Hepatocyte (in vitro differentiated cells): ENCODE data around the gene GLT1D1. TPM values are rescaled to one million over a fixed set of nuclear protein-coding genes. Genes with fewer than 3 reads are reported as not detected.

ENCODE experiments used
- DNase-seq: peaks from one replicate; pipeline ENCODE4 v3.0.0-alpha.2; 2016; ENCODE audit warnings: low spot score
- H2AFZ ChIP-seq: fragments of 200-600 bp; sonication (generic); 2 replicates; pipeline ENCODE4 v1.6.0; 2016; ENCODE audit warnings: antibody characterized with exemption, mild to moderate bottlenecking
- H3K27ac ChIP-seq: fragments of 200-600 bp; sonication (generic); 2 replicates; pipeline ENCODE4 v1.5.1; 2016; ENCODE audit warnings: mild to moderate bottlenecking
- H3K27me3 ChIP-seq: fragments of 200-600 bp; sonication (generic); 2 replicates; pipeline ENCODE4 v1.6.1; 2016
- H3K36me3 ChIP-seq: fragments of 200-600 bp; sonication (generic); replicated peaks from 2 replicates; pipeline ENCODE4 v1.5.1; 2016; ENCODE audit warnings: low read depth; ENCODE audit not compliant: insufficient read depth
- H3K4me1 ChIP-seq: fragments of 200-600 bp; sonication (generic); 2 replicates; pipeline ENCODE4 v1.5.1; 2016; ENCODE audit warnings: mild to moderate bottlenecking, moderate library complexity; ENCODE audit not compliant: insufficient read depth
- H3K4me2 ChIP-seq: fragments of 200-600 bp; sonication (generic); 2 replicates; pipeline ENCODE4 v1.6.0; 2016
- H3K4me3 ChIP-seq: fragments of 200-600 bp; sonication (generic); 2 replicates; pipeline ENCODE4 v1.5.1; 2016; ENCODE audit warnings: mild to moderate bottlenecking
- H3K79me2 ChIP-seq: fragments of 200-600 bp; sonication (generic); 2 replicates; pipeline ENCODE4 v1.6.0; 2017; ENCODE audit warnings: mild to moderate bottlenecking
- H3K9me2 ChIP-seq: fragments of 200-600 bp; sonication (generic); replicated peaks from 2 replicates; pipeline ENCODE4 v1.6.0; 2017; ENCODE audit warnings: mild to moderate bottlenecking; ENCODE audit not compliant: insufficient read depth
- H3K9me3 ChIP-seq: fragments of 200-600 bp; sonication (generic); 2 replicates; pipeline ENCODE4 v1.5.1; 2016; ENCODE audit warnings: low read depth, mild to moderate bottlenecking
- H4K20me1 ChIP-seq: fragments of 200-600 bp; sonication (generic); 2 replicates; pipeline ENCODE4 v1.6.0; 2016; ENCODE audit warnings: mild to moderate bottlenecking; ENCODE audit not compliant: insufficient read depth, poor library complexity, severe bottlenecking
- EZH2 ChIP-seq: fragments of 200-600 bp; sonication (generic); IDR thresholded peaks from 2 replicates; pipeline ENCODE4 v1.6.1; 2016; ENCODE audit warnings: antibody characterized with exemption, mild to moderate bottlenecking, borderline replicate concordance
- EZH2phosphoT487 ChIP-seq: fragments of 200-600 bp; sonication (generic); IDR thresholded peaks from one replicate; pipeline ENCODE4 v1.6.1; 2018; ENCODE audit warnings: antibody characterized with exemption, mild to moderate bottlenecking, low read depth, moderate library complexity; ENCODE audit not compliant: unreplicated experiment, severe bottlenecking
- WGBS: methylation state at CpG from one replicate; pipeline ENCODE4 v1.1.6; 2016; ENCODE audit warnings: low lambda C conversion rate; ENCODE audit errors: missing lambda C conversion rate; 5-methylcytosine and 5-hydroxymethylcytosine counted together
- polyA plus RNA-seq: library from polyadenylated mRNA; unstranded; fragments of >200 nt; fragmentation: Nextera tagmentation; extraction: Ambion mirVana; gene quantifications from 2 replicates; pipeline ENCODE4 v1.2.1, GENCODE V29; 2016
- total RNA-seq: library from RNA; depleted of rRNA; stranded (reverse); fragments of >200 nt; gene quantifications from 2 replicates; pipeline ENCODE4 v1.2.3, GENCODE V29; 2014
- TF ChIP-seq, protein P1 (sequence below): fragments of 200-600 bp; sonication (generic); IDR thresholded peaks from 2 replicates; pipeline ENCODE4 v1.5.1; 2016; ENCODE audit warnings: antibody characterized with exemption, mild to moderate bottlenecking; ENCODE audit not compliant: poor library complexity

The GLT1D1 gene
- total and polyA plus RNA-seq, 2 experiments from 2014 or later, result 1.8 to 1.9 TPM

DNA sequence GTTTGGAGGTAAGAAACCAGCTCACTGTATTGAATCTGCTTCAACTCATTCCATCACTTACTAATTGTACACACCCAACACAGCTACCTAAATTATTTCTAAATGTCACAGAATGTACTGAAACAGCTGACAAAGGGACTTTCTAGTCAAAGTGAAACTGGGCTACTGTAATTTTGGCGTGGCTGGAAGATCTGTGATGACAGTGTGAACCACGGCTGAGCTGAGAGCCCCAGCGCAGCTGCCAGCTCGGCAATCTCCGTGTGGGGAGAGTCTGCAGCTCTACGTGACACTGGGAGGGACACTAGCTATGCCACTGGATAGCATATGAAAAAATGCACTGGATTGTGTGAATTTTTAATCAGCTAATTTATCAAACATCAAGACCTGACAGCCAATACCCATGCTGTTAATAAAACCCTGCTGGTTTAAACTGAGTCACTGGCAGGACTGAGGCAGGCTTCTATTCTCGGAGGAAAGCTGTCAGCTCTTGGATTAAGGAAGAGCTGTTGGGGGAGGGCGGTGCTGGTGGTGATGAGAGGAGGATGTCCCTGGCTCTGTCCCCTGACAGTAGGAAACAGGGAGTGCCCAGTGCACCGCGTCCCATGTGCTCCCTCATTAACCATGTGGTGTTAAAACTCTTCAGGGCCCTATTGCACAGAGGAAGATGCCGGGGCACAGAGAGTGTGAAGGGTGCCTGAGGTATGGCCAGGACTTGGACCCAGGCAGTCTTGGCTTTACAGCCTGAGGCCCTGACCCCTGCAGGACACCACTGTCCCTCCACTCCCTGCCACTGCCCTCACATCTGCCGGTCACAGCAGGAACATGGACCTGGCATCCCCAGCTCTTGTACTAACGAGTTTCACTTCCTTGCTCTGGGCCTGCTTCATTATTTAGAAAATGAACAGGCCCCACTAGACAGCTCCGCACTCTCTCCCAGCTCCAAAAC lies 42.8 kb upstream of the GLT1D1 start:
- Histone ChIP-seq H3K4me3 (no peak overlapping the region), H3K79me2 (peaks cover 60% of the 10 kb centered on the region), H3K27ac (no peak overlapping the region), H3K9me2 (no peaks in the 10 kb centered on the region), H3K9me3 (no peaks in the 10 kb centered on the region), H4K20me1 (peaks cover 11% of the 10 kb centered on the region), H3K4me2 (no peak overlapping the region), H2AFZ (no peak overlapping the region), H3K4me1 (no peaks in the 10 kb centered on the region), H3K36me3 (no peaks in the 10 kb centered on the region), H3K27me3 (no peaks in the 10 kb centered on the region)
- no peak for DNase-seq
- TF ChIP-seq EZH2 (no peak), EZH2phosphoT487 (no peak)
- TF ChIP-seq, protein P1, sequence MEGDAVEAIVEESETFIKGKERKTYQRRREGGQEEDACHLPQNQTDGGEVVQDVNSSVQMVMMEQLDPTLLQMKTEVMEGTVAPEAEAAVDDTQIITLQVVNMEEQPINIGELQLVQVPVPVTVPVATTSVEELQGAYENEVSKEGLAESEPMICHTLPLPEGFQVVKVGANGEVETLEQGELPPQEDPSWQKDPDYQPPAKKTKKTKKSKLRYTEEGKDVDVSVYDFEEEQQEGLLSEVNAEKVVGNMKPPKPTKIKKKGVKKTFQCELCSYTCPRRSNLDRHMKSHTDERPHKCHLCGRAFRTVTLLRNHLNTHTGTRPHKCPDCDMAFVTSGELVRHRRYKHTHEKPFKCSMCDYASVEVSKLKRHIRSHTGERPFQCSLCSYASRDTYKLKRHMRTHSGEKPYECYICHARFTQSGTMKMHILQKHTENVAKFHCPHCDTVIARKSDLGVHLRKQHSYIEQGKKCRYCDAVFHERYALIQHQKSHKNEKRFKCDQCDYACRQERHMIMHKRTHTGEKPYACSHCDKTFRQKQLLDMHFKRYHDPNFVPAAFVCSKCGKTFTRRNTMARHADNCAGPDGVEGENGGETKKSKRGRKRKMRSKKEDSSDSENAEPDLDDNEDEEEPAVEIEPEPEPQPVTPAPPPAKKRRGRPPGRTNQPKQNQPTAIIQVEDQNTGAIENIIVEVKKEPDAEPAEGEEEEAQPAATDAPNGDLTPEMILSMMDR, result no peak
- 81% methylated on average over 14 of the region's 14 CpGs for WGBS

GRCh38 chr12:128811806-128812205 lies 41.5 kb upstream of the GLT1D1 start:
- H2AFZ ChIP-seq, result no peak overlapping the region
- H3K27ac ChIP-seq, result no peak overlapping the region
- H4K20me1 ChIP-seq, result peaks cover 25% of the 10 kb centered on the region
- H3K36me3 ChIP-seq, result no peaks in the 10 kb centered on the region
- peaks cover 74% of the 10 kb centered on the region for H3K79me2 ChIP-seq
- H3K27me3 ChIP-seq, result no peaks in the 10 kb centered on the region
- no peaks in the 10 kb centered on the region for H3K9me3 ChIP-seq
- DNase-seq, result no peak
- H3K4me1 ChIP-seq, result no peaks in the 10 kb centered on the region
- H3K4me2 ChIP-seq, result no peak overlapping the region
- no peak overlapping the region for H3K4me3 ChIP-seq
- WGBS, result 94% methylated on average over 9 of the region's 9 CpGs
- no peaks in the 10 kb centered on the region for H3K9me2 ChIP-seq
- no peak for TF ChIP-seq EZH2
- TF ChIP-seq, protein P1, result no peak
- no peak for TF ChIP-seq EZH2phosphoT487

- Histone ChIP-seq H3K27ac (no peak overlapping the region), H3K4me1 (peaks cover 12% of the 10 kb centered on the region), H2AFZ (no peak overlapping the region), H3K27me3 (no peaks in the 10 kb centered on the region), H4K20me1 (peaks cover 39% of the 10 kb centered on the region), H3K4me3 (no peak overlapping the region), H3K79me2 (peaks cover 87% of the 10 kb centered on the region), H3K36me3 (no peaks in the 10 kb centered on the region), H3K4me2 (no peak overlapping the region), H3K9me2 (no peaks in the 10 kb centered on the region), H3K9me3 (no peaks in the 10 kb centered on the region)
- no peak for TF ChIP-seq EZH2phosphoT487
- TF ChIP-seq, protein P1, result no peak
- no peak for TF ChIP-seq EZH2
- DNase-seq, result no peak
- WGBS, result 94% methylated on average over 10 of the region's 10 CpGs
Observed at GRCh38 chr12:128813392-128813791, 39.9 kb upstream of the GLT1D1 start.
